ENCODE results near the gene NT5C2. TPM values are rescaled to one million over a fixed set of nuclear protein-coding genes. Genes with fewer than 3 reads are reported as not detected.

The NT5C2 gene
- 10 to 100 TPM; 37.7 to 51.4 (median 46.9) TPM for total RNA-seq
- 10 to 100 TPM; 49.2 to 61.5 (median 53.1) TPM for polyA plus RNA-seq

GRCh38 chr10:103193107-103193819 is at the start of gene NT5C2:
NT5C2 (minus strand) TSS chr10:103193272; CDS start chr10:103174958, 18,314 bp downstream.
- no peaks in the 10 kb centered on the region for H3K9me3 ChIP-seq
- WGBS, 2 donors, result 4 to 5% methylated on average over 62 of the region's 62 CpGs
- H3K27me3 ChIP-seq, result no peaks in the 10 kb centered on the region
- DNase-seq, result peak; percentile 86
- peaks cover 0 to 40% (median 36%) of the 10 kb centered on the region in 4 donors for H3K4me1 ChIP-seq
- intact Hi-C loops (cut with DNase I), result loop anchor here (1.0 to 5.0 kb wide), 3 partner anchors 49 to 275 kb away; partner anchors contain the start of gene CNNM2
- TF ChIP-seq POLR2A (IDR thresholded peaks at IDR 0.05), result no peak
- peak; percentile 60 to 88 (median 83) for TF ChIP-seq POLR2AphosphoS5 (IDR thresholded peaks at IDR 0.05)
- H3K36me3 ChIP-seq, result no peaks in the 10 kb centered on the region
- H3K27ac ChIP-seq, result peak within 1 kb of the TSS; percentile 97 to 98 (median 97)
- H3K4me3 ChIP-seq, result peak within 1 kb of the TSS; percentile 85 to 98 (median 96)

- H3K27ac ChIP-seq, result peak overlapping the region; percentile 45 to 72 (median 62)
- no peaks in the 10 kb centered on the region for H3K9me3 ChIP-seq
- WGBS, 2 donors, result 11 to 40% methylated on average over 7 of the region's 7 CpGs
- no peaks in the 10 kb centered on the region for H3K27me3 ChIP-seq
- H3K4me1 ChIP-seq, result peaks cover 0 to 14% (median 11%) of the 10 kb centered on the region in 4 donors
- H3K4me3 ChIP-seq, result no peak overlapping the region
- intact Hi-C loops (cut with DNase I), result loop anchor here (5.0 to 10.0 kb wide), 4 partner anchors 49 to 517 kb away; partner anchors contain the start of genes CYP17A1 and NT5C2
- no peaks in the 10 kb centered on the region for H3K36me3 ChIP-seq
- no peak for TF ChIP-seq CTCF (IDR thresholded peaks at IDR 0.05)
- TF ChIP-seq POLR2A (IDR thresholded peaks at IDR 0.05), result no peak
- no peak for TF ChIP-seq POLR2AphosphoS5 (IDR thresholded peaks at IDR 0.05)
- no peak for DNase-seq
These were observed 48.4 kb upstream of the NT5C2 start for GRCh38 chr10:103241262-103242011.

- Histone ChIP-seq H3K4me3 (no peak overlapping the region), H3K9me3 (no peaks in the 10 kb centered on the region), H3K4me1 (peaks cover 0 to 14% (median 11%) of the 10 kb centered on the region in 4 donors), H3K27ac (no peak overlapping the region), H3K27me3 (no peaks in the 10 kb centered on the region), H3K36me3 (no peaks in the 10 kb centered on the region)
- 55 to 76% methylated on average over 11 of the region's 11 CpGs for WGBS, 2 donors
- intact Hi-C loops (cut with DNase I), result no loop called here
- no peak for TF ChIP-seq POLR2A (IDR thresholded peaks at IDR 0.05)
- no peak for TF ChIP-seq EP300 (IDR thresholded peaks at IDR 0.05)
- TF ChIP-seq CTCF (IDR thresholded peaks at IDR 0.05), result no peak
- no peak for TF ChIP-seq POLR2AphosphoS5 (IDR thresholded peaks at IDR 0.05)
- no peak for DNase-seq
These were observed 45.6 kb upstream of the NT5C2 start for GRCh38 chr10:103238506-103239252.

GRCh38 chr10:103235775-103236174 is 42.7 kb upstream of the NT5C2 start:
- 97% methylated on average over 2 of the region's 2 CpGs for WGBS, 2 donors
- Histone ChIP-seq H3K27me3 (no peaks in the 10 kb centered on the region), H3K27ac (no peak overlapping the region), H3K36me3 (no peaks in the 10 kb centered on the region), H3K4me3 (no peak overlapping the region), H3K4me1 (peaks cover 0 to 26% (median 11%) of the 10 kb centered on the region in 4 donors), H3K9me3 (no peaks in the 10 kb centered on the region)
- intact Hi-C loops (cut with DNase I), result no loop called here
- TF ChIP-seq POLR2A (IDR thresholded peaks at IDR 0.05) (no peak), CTCF (IDR thresholded peaks at IDR 0.05) (no peak)
- DNase-seq, result no peak

All from sigmoid colon (tissue), 7 donors.